DLD1 (cell line): ENCODE measurements around the gene CRLF1.

Experiments used
- in situ Hi-C: cut with HindIII; loops from 2 replicates; pipeline ENCODE4 v1.10.0; 2017; ENCODE audit warnings: low sequenced_read_pairs

The CRLF1 gene

GRCh38 chr19:18606281-18607225, at the start of gene CRLF1:
CRLF1 (minus strand) TSS chr19:18606799; CDS start chr19:18606656, 143 bp downstream.
- in situ Hi-C loops, result no loop called here

GRCh38 chr19:18655173-18655844, 48.7 kb upstream of the CRLF1 start:
- in situ Hi-C loops, result no loop called here

- in situ Hi-C loops, result no loop called here
Observed at GRCh38 chr19:18654469-18654868, 47.9 kb upstream of the CRLF1 start.

- in situ Hi-C loops, result no loop called here
Observed at GRCh38 chr19:18653853-18654252, 47.3 kb upstream of the CRLF1 start.

- in situ Hi-C loops, result no loop called here
Observed at GRCh38 chr19:18651733-18652132, 45.1 kb upstream of the CRLF1 start.

GRCh38 chr19:18651300-18651699, 44.7 kb upstream of the CRLF1 start:
- in situ Hi-C loops, result no loop called here

- in situ Hi-C loops, result no loop called here
Observed at GRCh38 chr19:18650468-18651041, 44.0 kb upstream of the CRLF1 start.

GRCh38 chr19:18650021-18650390, 43.4 kb upstream of the CRLF1 start:
- in situ Hi-C loops, result no loop called here

GRCh38 chr19:18649371-18650020, 42.9 kb upstream of the CRLF1 start:
- in situ Hi-C loops, result no loop called here

GRCh38 chr19:18648973-18649315, 42.3 kb upstream of the CRLF1 start:
- in situ Hi-C loops, result no loop called here

GRCh38 chr19:18647807-18648206, 41.2 kb upstream of the CRLF1 start:
- in situ Hi-C loops, result no loop called here

GRCh38 chr19:18647371-18647767, 40.8 kb upstream of the CRLF1 start:
- in situ Hi-C loops, result no loop called here

GRCh38 chr19:18646535-18647370, 40.2 kb upstream of the CRLF1 start:
- in situ Hi-C loops, result no loop called here

- in situ Hi-C loops, result no loop called here
Observed at GRCh38 chr19:18645035-18645511, 38.5 kb upstream of the CRLF1 start.

- in situ Hi-C loops, result no loop called here
Observed at GRCh38 chr19:18644196-18645034, 37.8 kb upstream of the CRLF1 start.

- in situ Hi-C loops, result no loop called here
Observed at GRCh38 chr19:18639706-18640243, 33.2 kb upstream of the CRLF1 start.

GRCh38 chr19:18637673-18638630, 31.4 kb upstream of the CRLF1 start:
- in situ Hi-C loops, result no loop called here
